ENCODE results near the gene REEP3. TPM values are rescaled to one million over a fixed set of nuclear protein-coding genes. Genes with fewer than 3 reads are reported as not detected.

REEP3 gene
- total RNA-seq, 1 experiment from 2014 or later = 39.6 TPM

DNA sequence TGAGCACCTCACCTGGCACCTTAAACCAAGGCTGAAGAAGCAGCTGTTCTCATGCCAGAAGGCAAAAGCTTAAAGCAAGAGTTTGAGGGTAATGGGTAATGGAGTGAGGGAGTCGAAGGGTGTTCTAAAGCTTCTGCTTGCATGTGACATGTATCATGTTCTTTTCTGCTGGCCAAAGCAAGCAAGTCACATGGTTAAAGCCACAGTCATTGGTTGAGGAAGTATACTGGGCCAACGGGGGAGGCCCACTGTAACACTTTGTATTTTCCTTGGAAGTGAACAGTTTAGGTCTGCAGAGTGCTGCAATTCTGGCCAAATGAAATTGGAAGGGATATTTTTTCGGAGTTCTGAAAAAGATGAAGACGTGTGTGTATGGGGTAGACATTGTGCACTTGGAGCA, 75.7 kb downstream of the REEP3 start:
- no peaks in the 10 kb centered on the region for H3K4me1 ChIP-seq (ENCODE audit: insufficient read depth, low read length, poor library complexity, severe bottlenecking)
- TF ChIP-seq EZH2 (IDR thresholded peaks at IDR 0.05; ENCODE audit: borderline replicate concordance, low read depth, low read length, poor library complexity, severe bottlenecking) = no peak
- TF ChIP-seq, protein P1, sequence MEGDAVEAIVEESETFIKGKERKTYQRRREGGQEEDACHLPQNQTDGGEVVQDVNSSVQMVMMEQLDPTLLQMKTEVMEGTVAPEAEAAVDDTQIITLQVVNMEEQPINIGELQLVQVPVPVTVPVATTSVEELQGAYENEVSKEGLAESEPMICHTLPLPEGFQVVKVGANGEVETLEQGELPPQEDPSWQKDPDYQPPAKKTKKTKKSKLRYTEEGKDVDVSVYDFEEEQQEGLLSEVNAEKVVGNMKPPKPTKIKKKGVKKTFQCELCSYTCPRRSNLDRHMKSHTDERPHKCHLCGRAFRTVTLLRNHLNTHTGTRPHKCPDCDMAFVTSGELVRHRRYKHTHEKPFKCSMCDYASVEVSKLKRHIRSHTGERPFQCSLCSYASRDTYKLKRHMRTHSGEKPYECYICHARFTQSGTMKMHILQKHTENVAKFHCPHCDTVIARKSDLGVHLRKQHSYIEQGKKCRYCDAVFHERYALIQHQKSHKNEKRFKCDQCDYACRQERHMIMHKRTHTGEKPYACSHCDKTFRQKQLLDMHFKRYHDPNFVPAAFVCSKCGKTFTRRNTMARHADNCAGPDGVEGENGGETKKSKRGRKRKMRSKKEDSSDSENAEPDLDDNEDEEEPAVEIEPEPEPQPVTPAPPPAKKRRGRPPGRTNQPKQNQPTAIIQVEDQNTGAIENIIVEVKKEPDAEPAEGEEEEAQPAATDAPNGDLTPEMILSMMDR (conservative IDR thresholded peaks at IDR 0.05; ENCODE audit: low read depth, low read length) = no peak
- no peaks in the 10 kb centered on the region for H3K27me3 ChIP-seq (replicated peaks; ENCODE audit: insufficient read depth, low read depth, low read length, poor library complexity)
- ChIA-PET CTCF (no interaction called here), POLR2A (ENCODE audit: low non-redundant PET) (interaction anchor here (0.7 kb wide), 1 partner anchor 190 kb away, joined by 5 read pairs; no protein-coding TSS in a partner anchor)
- H3K9me3 ChIP-seq (ENCODE audit: low read depth, low read length, poor library complexity, severe bottlenecking) = no peaks in the 10 kb centered on the region
- DNase-seq (ENCODE audit: low spot score) = no peak
- no peak overlapping the region for H3K4me3 ChIP-seq (ENCODE audit: low read depth, low read length, poor library complexity, severe bottlenecking)
- H3K36me3 ChIP-seq (ENCODE audit: insufficient read depth, low read length, poor library complexity, severe bottlenecking) = no peaks in the 10 kb centered on the region
- H3K27ac ChIP-seq (ENCODE audit: low read depth, low read length, poor library complexity, severe bottlenecking) = no peak overlapping the region
- intact Hi-C loops (cut with micrococcal nuclease; ENCODE audit: unreplicated experiment) = no loop called here
- no TSS peak for BruUV-seq (replicated peaks)

GRCh38 chr10:63600540-63600939, 79.3 kb downstream of the REEP3 start:
- ChIA-PET POLR2A (ENCODE audit: low non-redundant PET) (no interaction called here), CTCF (no interaction called here)
- intact Hi-C loops (cut with micrococcal nuclease; ENCODE audit: unreplicated experiment) = no loop called here
- Histone ChIP-seq H3K4me3 (ENCODE audit: low read depth, low read length, poor library complexity, severe bottlenecking) (no peak overlapping the region), H3K27ac (ENCODE audit: low read depth, low read length, poor library complexity, severe bottlenecking) (no peak overlapping the region), H3K9me3 (ENCODE audit: low read depth, low read length, poor library complexity, severe bottlenecking) (no peaks in the 10 kb centered on the region), H3K27me3 (replicated peaks; ENCODE audit: insufficient read depth, low read depth, low read length, poor library complexity) (no peaks in the 10 kb centered on the region), H3K4me1 (ENCODE audit: insufficient read depth, low read length, poor library complexity, severe bottlenecking) (peaks cover 12% of the 10 kb centered on the region), H3K36me3 (ENCODE audit: insufficient read depth, low read length, poor library complexity, severe bottlenecking) (no peaks in the 10 kb centered on the region)
- no TSS peak for BruUV-seq (replicated peaks)
- TF ChIP-seq, protein P1 (conservative IDR thresholded peaks at IDR 0.05; ENCODE audit: low read depth, low read length) = no peak
- no peak for TF ChIP-seq EZH2 (IDR thresholded peaks at IDR 0.05; ENCODE audit: borderline replicate concordance, low read depth, low read length, poor library complexity, severe bottlenecking)
- DNase-seq (ENCODE audit: low spot score) = no peak

- ChIA-PET POLR2A (ENCODE audit: low non-redundant PET) (interaction anchor here (0.6 kb wide), 1 partner anchor 358 kb away, joined by 3 read pairs; no protein-coding TSS in a partner anchor), CTCF (no interaction called here)
- DNase-seq (ENCODE audit: low spot score) = no peak
- H3K27ac ChIP-seq (ENCODE audit: low read depth, low read length, poor library complexity, severe bottlenecking) = no peak overlapping the region
- no peaks in the 10 kb centered on the region for H3K9me3 ChIP-seq (ENCODE audit: low read depth, low read length, poor library complexity, severe bottlenecking)
- TF ChIP-seq, protein P1 (conservative IDR thresholded peaks at IDR 0.05; ENCODE audit: low read depth, low read length) = no peak
- no peak for TF ChIP-seq EZH2 (IDR thresholded peaks at IDR 0.05; ENCODE audit: borderline replicate concordance, low read depth, low read length, poor library complexity, severe bottlenecking)
- H3K36me3 ChIP-seq (ENCODE audit: insufficient read depth, low read length, poor library complexity, severe bottlenecking) = no peaks in the 10 kb centered on the region
- BruUV-seq (replicated peaks) = no TSS peak
- H3K4me3 ChIP-seq (ENCODE audit: low read depth, low read length, poor library complexity, severe bottlenecking) = no peak overlapping the region
- H3K27me3 ChIP-seq (replicated peaks; ENCODE audit: insufficient read depth, low read depth, low read length, poor library complexity) = no peaks in the 10 kb centered on the region
- peaks cover 25% of the 10 kb centered on the region for H3K4me1 ChIP-seq (ENCODE audit: insufficient read depth, low read length, poor library complexity, severe bottlenecking)
- intact Hi-C loops (cut with micrococcal nuclease; ENCODE audit: unreplicated experiment) = no loop called here
Observed at GRCh38 chr10:63603709-63604445, 82.7 kb downstream of the REEP3 start.

Data from A673 (cell line).